Activated T-helper 2 cell treated with anti-CD3 and anti-CD28 coated beads, Interferon-gamma antibody, Interleukin-2, Interleukin-4, amounts not matched to agents 10 μg/mL and 5 μg/mL and 100 μg/mL, durations not matched to agents 14 hours and 24 hours and 36 hours (primary cell): Measurements from ENCODE around the gene MROH2A. TPM values are rescaled to one million over a fixed set of nuclear protein-coding genes. Genes with fewer than 3 reads are reported as not detected.

Experiments
- DNase-seq: peaks from one replicate; pipeline ENCODE4 v3.0.0; 2021; ENCODE audit warnings: low spot score
- H3K27ac Mint-ChIP-seq: one replicate; pipeline ENCODE4 v1.8.0; 2021; ENCODE audit warnings: mixed read lengths
- H3K27me3 Mint-ChIP-seq: one replicate; pipeline ENCODE4 v1.8.0; 2021; ENCODE audit warnings: low read depth, mixed read lengths
- H3K36me3 Mint-ChIP-seq: one replicate; pipeline ENCODE4 v1.8.0; 2021; ENCODE audit warnings: low read depth, mixed read lengths
- H3K4me1 Mint-ChIP-seq: one replicate; pipeline ENCODE4 v1.8.0; 2021; ENCODE audit warnings: low read depth, mixed read lengths
- H3K4me3 Mint-ChIP-seq: one replicate; pipeline ENCODE4 v1.8.0; 2021; ENCODE audit warnings: low read depth, mild to moderate bottlenecking, moderate library complexity, mixed read lengths
- H3K9me3 Mint-ChIP-seq: one replicate; pipeline ENCODE4 v1.8.0; 2021; ENCODE audit warnings: mixed read lengths
- intact Hi-C: fragments of 100-400 bp; cut with micrococcal nuclease; formaldehyde crosslinking; loops from one replicate; pipeline ENCODE4 v1.15.1; 2023
- total RNA-seq: library from RNA; stranded (reverse); gene quantifications from 2 replicates; pipeline ENCODE4 v1.2.3, GENCODE V29; 2022

MROH2A gene
- total RNA-seq, 1 donor from 2014 or later, result not detected

- Mint-ChIP-seq H3K36me3 (peaks cover 34% of the 10 kb centered on the region), H3K9me3 (no peaks in the 10 kb centered on the region), H3K4me3 (no peak overlapping the region), H3K27me3 (no peaks in the 10 kb centered on the region), H3K4me1 (peaks cover 4% of the 10 kb centered on the region), H3K27ac (no peak overlapping the region)
- intact Hi-C loops, result no loop called here
- DNase-seq, result no peak
Observed at GRCh38 chr2:233832869-233833311, 54.8 kb downstream of the MROH2A start.

DNA sequence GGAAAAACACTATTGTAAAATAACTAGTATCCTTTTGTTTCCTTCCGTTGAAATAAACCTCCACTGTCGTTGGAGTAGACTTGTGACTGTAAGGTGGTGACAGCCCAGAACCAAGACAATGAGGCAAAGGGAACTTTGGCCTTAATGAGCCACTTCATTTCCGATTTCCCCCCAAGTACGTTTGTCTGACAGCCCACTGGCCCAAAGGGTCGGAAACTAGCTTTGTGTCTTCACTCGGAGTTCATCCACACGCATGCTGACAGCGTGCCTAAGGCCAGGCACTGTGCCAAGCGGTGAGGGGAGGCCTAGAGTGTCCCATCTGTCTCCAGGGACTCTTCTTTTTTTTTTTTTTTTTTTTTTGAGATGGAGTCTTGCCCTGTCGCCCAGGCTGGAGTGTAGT is 55.2 kb downstream of the MROH2A start:
- peaks cover 8% of the 10 kb centered on the region for H3K4me1 Mint-ChIP-seq
- DNase-seq, result no peak
- no peak overlapping the region for H3K27ac Mint-ChIP-seq
- intact Hi-C loops, result no loop called here
- no peaks in the 10 kb centered on the region for H3K27me3 Mint-ChIP-seq
- H3K4me3 Mint-ChIP-seq, result no peak overlapping the region
- peaks cover 38% of the 10 kb centered on the region for H3K36me3 Mint-ChIP-seq
- no peaks in the 10 kb centered on the region for H3K9me3 Mint-ChIP-seq

DNA sequence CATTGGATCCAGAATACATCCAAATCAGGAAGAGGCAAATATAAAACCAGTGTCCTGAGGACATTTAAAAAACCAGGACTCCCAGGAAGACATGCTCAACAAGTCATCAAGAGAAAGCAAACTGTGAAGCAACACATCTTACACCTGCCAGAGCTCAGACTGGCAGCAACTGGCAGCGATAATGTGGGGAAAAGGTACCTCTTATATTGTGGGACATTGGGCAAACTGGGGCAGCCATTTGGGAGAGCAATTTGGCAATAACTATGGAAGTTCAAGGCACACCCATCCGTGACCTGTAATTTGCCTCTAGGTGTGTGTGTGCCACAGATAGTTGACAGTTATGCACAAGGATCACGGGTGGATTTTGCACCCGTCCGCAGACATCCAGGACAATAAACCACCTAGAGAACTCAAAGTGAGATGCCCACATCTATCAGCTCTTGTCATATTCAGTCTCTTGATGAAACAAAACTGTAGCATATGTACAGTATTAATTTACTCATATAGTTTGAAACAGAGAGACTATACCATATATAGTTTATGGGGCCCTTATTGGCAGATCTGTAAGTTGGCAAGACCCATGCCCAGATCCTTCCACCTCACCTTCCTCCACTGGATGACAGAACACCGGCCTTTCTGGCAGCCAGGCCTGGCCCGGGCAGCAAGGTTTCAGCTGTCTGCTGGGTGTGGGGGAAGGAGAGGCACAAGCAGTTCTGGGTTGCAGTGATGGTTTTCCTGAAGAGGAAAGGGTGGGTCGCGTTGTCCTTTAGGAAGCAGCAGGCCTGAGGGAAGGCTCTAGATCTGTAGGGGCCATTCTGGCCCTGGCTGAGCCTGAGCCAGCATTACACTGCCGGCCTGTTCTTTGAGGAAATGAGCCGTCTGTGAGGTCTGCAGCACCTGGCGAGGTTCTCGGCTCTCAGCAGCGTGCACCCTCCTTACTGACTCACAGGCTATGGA is 57.4 kb downstream of the MROH2A start:
- H3K36me3 Mint-ChIP-seq, result peaks cover 60% of the 10 kb centered on the region
- intact Hi-C loops, result no loop called here
- H3K27ac Mint-ChIP-seq, result no peak overlapping the region
- no peak overlapping the region for H3K4me3 Mint-ChIP-seq
- DNase-seq, result no peak
- no peaks in the 10 kb centered on the region for H3K9me3 Mint-ChIP-seq
- peaks cover 16% of the 10 kb centered on the region for H3K4me1 Mint-ChIP-seq
- no peaks in the 10 kb centered on the region for H3K27me3 Mint-ChIP-seq

DNA sequence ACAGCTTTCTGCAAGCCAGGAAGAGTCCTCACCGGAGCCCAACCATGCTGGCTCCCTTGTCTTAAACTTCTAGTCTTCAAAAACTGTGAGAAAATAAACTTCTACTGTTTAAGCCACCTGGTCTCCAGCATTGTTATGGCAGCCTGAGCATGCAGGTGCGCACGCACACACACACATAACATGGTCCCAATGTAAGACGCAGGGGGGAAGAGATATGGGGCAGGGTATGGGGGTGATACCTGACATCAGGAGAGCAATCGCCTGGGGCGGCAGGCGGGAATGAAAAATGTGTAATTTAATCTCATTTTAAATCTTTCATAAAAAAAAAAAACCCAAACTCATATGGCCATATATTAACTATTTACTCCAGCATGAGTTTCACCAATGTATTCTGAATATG is 58.2 kb downstream of the MROH2A start:
- peaks cover 22% of the 10 kb centered on the region for H3K4me1 Mint-ChIP-seq
- H3K36me3 Mint-ChIP-seq, result peaks cover 69% of the 10 kb centered on the region
- no peak overlapping the region for H3K27ac Mint-ChIP-seq
- intact Hi-C loops, result no loop called here
- no peaks in the 10 kb centered on the region for H3K9me3 Mint-ChIP-seq
- no peak for DNase-seq
- no peak overlapping the region for H3K4me3 Mint-ChIP-seq
- no peaks in the 10 kb centered on the region for H3K27me3 Mint-ChIP-seq

GRCh38 chr2:233837694-233838229 is 59.6 kb downstream of the MROH2A start:
- DNase-seq, result no peak
- Mint-ChIP-seq H3K36me3 (peaks cover 83% of the 10 kb centered on the region), H3K27me3 (no peaks in the 10 kb centered on the region), H3K4me3 (no peak overlapping the region), H3K9me3 (no peaks in the 10 kb centered on the region), H3K27ac (peak overlapping the region; percentile 21), H3K4me1 (peaks cover 29% of the 10 kb centered on the region)
- intact Hi-C loops, result no loop called here

DNA sequence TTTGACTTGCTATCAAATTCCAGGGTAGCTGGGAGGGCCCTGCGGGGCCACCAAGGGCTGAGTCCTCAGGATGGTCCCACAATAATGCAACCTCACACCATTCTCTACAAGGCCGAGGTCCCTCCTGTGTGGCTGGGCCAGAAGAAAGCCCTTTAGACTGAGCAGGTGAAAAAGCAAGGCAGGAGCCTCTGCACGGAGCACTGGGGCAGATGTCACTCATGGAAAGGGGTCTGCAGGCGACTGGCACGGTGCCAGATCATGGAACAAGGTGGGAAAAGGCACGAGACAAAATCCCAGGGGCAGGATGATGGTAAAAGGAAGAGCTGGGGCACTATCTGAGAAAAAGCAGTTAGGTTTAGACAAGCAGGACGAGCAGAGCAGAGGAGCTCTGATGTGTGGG is 60.1 kb downstream of the MROH2A start:
- no peak for DNase-seq
- Mint-ChIP-seq H3K4me3 (no peak overlapping the region), H3K27ac (peak overlapping the region; percentile 25), H3K9me3 (no peaks in the 10 kb centered on the region), H3K27me3 (no peaks in the 10 kb centered on the region), H3K36me3 (peaks cover 87% of the 10 kb centered on the region), H3K4me1 (peaks cover 29% of the 10 kb centered on the region)
- intact Hi-C loops, result no loop called here

DNA sequence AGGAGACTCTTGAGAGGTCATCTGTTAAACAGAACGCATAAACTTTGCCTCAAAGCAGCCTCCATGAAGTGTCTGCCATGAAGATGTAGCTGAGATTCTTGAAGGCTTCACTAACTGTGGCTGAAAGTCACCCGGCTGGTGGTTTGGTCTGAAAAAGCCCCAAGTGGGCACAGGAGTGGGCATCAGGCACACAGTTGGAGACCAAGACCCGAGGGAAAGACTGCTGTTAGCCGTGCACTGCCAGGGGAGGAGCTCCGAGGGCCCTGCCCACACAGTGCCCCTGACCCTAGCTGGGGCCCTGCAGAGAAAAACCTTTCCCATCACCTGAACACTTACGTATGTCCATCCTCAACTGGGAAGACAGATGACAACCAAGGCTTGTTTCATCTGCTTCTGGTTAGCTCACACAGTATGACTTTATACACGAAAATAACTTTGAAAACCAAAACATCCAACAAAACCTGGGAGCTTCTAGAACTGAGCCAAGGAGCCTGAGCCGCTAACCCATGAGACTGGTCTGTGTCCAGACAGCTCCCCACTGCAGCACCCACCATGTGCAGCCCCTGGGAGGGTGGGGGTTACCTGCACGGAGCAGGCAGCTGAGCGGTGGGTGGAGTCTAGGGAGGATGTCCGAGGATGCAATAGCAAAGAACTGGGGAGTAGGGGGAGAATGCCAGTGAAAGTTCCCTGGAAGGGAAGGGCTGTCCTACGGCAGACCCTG is 60.8 kb downstream of the MROH2A start:
- H3K27ac Mint-ChIP-seq, result peak overlapping the region; percentile 29
- H3K4me3 Mint-ChIP-seq, result no peak overlapping the region
- H3K27me3 Mint-ChIP-seq, result no peaks in the 10 kb centered on the region
- intact Hi-C loops, result no loop called here
- H3K36me3 Mint-ChIP-seq, result peaks cover 94% of the 10 kb centered on the region
- H3K4me1 Mint-ChIP-seq, result peaks cover 32% of the 10 kb centered on the region
- no peaks in the 10 kb centered on the region for H3K9me3 Mint-ChIP-seq
- no peak for DNase-seq

GRCh38 chr2:233839447-233839820 is 61.3 kb downstream of the MROH2A start:
- DNase-seq, result no peak
- Mint-ChIP-seq H3K27me3 (no peaks in the 10 kb centered on the region), H3K9me3 (no peaks in the 10 kb centered on the region), H3K4me1 (peaks cover 32% of the 10 kb centered on the region), H3K4me3 (no peak overlapping the region), H3K36me3 (peaks cover 95% of the 10 kb centered on the region), H3K27ac (peak overlapping the region; percentile 29)
- intact Hi-C loops, result no loop called here

- Mint-ChIP-seq H3K9me3 (no peaks in the 10 kb centered on the region), H3K4me1 (peaks cover 32% of the 10 kb centered on the region), H3K27ac (no peak overlapping the region), H3K27me3 (no peaks in the 10 kb centered on the region), H3K4me3 (no peak overlapping the region), H3K36me3 (peaks cover 94% of the 10 kb centered on the region)
- DNase-seq, result no peak
- intact Hi-C loops, result no loop called here
Observed at GRCh38 chr2:233840520-233840919, 62.4 kb downstream of the MROH2A start.

DNA sequence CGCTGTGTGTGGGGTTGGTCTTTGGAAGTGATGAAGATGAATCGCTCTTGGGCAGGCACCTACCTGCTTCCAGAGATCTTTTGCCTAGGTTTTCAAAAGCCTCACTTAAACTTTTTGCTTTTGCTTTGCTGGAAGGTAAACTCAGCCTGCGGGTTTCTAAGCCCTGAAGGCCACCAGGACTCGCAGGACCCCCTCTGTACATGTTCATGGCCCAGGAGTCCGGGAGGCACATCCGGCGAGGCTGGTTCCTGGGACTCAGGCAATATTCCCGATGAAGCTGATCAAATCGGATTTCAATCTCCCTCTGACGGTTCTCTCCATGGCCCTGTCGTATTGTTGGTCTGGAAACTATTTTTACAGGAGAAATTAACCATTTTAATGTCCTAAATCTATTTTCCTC is 63.1 kb downstream of the MROH2A start:
- H3K27ac Mint-ChIP-seq, result no peak overlapping the region
- no peak overlapping the region for H3K4me3 Mint-ChIP-seq
- intact Hi-C loops, result no loop called here
- no peaks in the 10 kb centered on the region for H3K9me3 Mint-ChIP-seq
- peaks cover 97% of the 10 kb centered on the region for H3K36me3 Mint-ChIP-seq
- peaks cover 35% of the 10 kb centered on the region for H3K4me1 Mint-ChIP-seq
- no peaks in the 10 kb centered on the region for H3K27me3 Mint-ChIP-seq
- DNase-seq, result no peak

DNA sequence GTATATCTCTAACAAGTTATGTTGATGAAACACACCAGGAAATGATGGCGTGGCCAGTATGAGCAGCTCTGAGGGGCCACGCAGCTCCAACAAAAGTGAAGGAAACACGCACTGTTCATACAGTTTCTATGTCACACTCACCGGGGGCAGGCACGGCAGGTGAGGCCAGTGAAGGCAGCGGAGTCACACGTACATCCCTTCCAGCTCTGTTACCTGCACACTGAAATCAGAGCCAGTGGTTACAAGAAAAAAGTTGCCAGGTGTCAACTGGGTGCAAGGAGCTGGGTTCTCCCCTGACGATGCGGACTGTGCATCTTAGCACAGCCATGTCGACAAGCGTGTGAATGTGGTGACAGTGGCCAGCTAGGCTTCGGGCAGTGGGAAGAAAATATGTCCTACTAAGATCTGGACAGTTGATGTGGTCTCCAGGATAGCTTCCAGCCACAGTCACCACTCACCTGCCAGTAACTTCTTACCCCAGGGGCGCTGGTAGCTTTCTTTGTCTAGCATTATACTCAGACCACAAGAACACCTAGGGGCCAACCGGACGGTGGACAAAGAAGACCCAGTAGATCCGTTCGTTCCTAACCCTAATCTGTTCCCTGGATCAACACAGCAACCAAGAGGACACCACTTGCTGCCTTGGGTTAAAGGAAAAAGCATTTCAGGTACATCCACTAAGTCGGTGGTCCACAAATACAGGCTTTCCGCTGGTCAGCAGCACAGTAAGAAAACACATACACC is 66.1 kb downstream of the MROH2A start:
- no peaks in the 10 kb centered on the region for H3K9me3 Mint-ChIP-seq
- peaks cover 97% of the 10 kb centered on the region for H3K36me3 Mint-ChIP-seq
- intact Hi-C loops, result no loop called here
- H3K27me3 Mint-ChIP-seq, result no peaks in the 10 kb centered on the region
- no peak overlapping the region for H3K27ac Mint-ChIP-seq
- no peak for DNase-seq
- H3K4me3 Mint-ChIP-seq, result no peak overlapping the region
- H3K4me1 Mint-ChIP-seq, result peaks cover 35% of the 10 kb centered on the region

GRCh38 chr2:233844836-233845235 is 66.7 kb downstream of the MROH2A start:
- no peak overlapping the region for H3K27ac Mint-ChIP-seq
- H3K4me3 Mint-ChIP-seq, result no peak overlapping the region
- H3K36me3 Mint-ChIP-seq, result peaks cover 97% of the 10 kb centered on the region
- H3K9me3 Mint-ChIP-seq, result no peaks in the 10 kb centered on the region
- H3K4me1 Mint-ChIP-seq, result peaks cover 35% of the 10 kb centered on the region
- no peaks in the 10 kb centered on the region for H3K27me3 Mint-ChIP-seq
- DNase-seq, result no peak
- intact Hi-C loops, result no loop called here
